Inferior parietal cortex (tissue), 1 donor: ENCODE data around the gene NELFCD.
"Not testable (repeated sequence)": the region's sequence is repeated elsewhere in the genome, so short reads cannot be mapped to it uniquely, and the experiment has no call there.

ENCODE experiments used
- DNase-seq: peaks from one replicate; pipeline ENCODE4 v3.0.0-alpha.2; 2016; ENCODE audit errors: extremely low spot score

NELFCD gene

DNA sequence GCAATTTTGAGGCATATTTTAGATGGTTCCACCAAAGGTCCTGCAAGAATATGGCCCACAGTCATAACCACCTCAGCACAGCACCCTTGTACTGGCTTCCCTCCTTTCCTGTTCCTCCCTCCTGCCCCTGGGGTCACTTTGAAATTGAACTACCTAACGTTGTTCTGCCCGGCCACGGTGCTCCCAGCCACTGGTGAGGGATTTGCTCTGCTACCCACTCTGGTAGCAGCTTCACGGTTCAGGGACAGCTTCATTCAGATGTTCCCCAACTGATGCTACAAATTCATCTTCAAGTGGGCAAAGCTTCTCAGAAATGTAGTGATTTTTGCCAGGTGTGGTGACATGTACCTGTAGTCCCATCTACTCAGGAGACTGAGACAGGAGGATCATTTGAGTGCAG lies 7.9 kb upstream of the NELFCD start:
- no peak for DNase-seq

GRCh38 chr20:58973866-58974265 lies 7.2 kb upstream of the NELFCD start:
- DNase-seq, result no peak

- no peak for DNase-seq
These were observed 5.7 kb upstream of the NELFCD start for GRCh38 chr20:58975353-58975752.

- no peak for DNase-seq
These were observed 4.9 kb upstream of the NELFCD start for GRCh38 chr20:58976061-58976730.

- DNase-seq, result no peak
These were observed 2.5 kb upstream of the NELFCD start for GRCh38 chr20:58978351-58979190.

DNA sequence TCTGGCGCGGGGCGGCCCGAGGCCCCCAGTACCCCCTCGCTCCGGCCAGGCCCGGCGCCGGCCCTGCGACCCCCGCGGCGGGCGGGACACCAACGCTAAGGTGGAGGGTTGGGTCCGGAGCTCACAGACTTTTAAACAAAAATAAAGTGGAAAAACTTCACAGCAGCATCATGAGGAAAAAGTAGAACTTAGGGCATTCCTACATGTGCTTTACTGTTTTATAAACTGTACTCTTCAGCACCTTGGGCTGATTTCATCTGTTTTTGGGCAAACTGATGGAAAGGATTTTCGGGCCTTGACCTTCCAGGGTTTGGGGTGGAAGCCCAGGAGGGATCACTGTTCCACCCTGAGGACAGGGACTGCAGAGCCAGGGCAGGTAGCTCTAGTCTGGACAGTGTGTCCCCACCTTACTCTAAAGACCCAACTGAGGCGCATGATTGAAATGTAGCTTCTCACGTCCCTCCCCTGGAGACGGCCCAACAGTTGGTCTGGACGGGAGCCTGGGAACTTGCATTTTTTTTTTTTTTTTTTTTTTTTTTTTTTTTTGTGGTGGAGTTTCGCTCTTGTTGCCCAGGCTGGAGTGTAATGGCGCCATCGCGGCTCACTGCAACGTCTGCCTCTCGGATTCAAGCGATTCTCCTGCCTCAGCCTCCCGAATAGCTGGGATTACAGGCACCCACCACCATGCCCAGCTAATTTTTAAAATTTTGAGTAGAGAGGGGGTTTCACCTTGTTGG lies 740 bp downstream of the NELFCD start:
- DNase-seq, result no peak

GRCh38 chr20:58982406-58983114 lies 1.5 kb downstream of the NELFCD start:
- DNase-seq, result no peak

DNA sequence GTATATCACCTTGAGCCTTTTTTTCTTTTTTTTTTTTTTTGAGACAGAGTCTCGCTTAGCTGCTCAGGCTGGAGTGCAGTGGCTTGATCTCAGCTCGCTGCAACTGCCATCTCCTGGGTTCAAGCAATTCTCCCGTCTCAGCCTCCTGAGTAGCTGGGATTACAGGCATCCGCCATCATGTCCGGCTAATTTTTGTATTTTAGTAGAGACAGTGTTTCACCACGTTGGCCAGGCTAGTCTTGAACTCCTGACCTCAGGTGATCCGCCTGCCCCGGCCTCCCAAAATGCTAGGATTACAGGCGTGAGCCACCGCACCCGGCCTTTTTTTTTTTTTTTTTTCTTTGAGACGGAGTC lies 2.0 kb downstream of the NELFCD start:
- not testable (repeated sequence) for DNase-seq

- no peak for DNase-seq
These were observed 3.6 kb downstream of the NELFCD start for GRCh38 chr20:58984691-58985090.

- no peak for DNase-seq
These were observed 4.6 kb downstream of the NELFCD start for GRCh38 chr20:58985656-58986055.

GRCh38 chr20:58986286-58986967 lies 5.4 kb downstream of the NELFCD start:
- DNase-seq, result no peak

DNA sequence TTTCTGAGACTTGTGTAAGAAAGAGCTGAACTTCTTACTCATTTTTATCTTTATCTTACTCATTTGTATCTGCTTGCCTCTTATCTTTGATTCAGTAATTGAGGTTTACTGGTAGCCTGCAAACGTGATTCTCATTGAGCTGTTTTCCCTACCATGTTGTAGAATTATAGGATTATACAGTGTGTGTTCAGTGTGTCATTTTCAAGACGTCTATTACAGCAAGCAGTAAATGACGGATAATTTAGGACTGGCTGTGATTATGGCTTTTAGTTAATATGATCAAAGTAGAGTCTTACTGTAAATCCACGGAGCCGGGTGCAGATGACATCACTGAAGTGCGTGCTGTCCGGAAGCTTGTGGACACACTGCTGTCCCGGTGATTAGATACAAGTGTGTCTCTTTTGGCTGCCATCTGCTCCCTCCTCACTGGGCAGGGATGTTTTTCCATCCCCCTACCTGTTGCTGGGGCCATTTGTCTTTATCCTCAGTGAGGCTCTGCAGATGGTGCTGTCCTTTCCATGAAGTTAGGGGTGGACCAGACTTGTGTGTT lies 6.0 kb downstream of the NELFCD start:
- no peak for DNase-seq

- no peak for DNase-seq
These were observed 6.9 kb downstream of the NELFCD start for GRCh38 chr20:58987790-58988564.

GRCh38 chr20:58988565-58988882 lies 7.5 kb downstream of the NELFCD start:
- DNase-seq, result no peak

DNA sequence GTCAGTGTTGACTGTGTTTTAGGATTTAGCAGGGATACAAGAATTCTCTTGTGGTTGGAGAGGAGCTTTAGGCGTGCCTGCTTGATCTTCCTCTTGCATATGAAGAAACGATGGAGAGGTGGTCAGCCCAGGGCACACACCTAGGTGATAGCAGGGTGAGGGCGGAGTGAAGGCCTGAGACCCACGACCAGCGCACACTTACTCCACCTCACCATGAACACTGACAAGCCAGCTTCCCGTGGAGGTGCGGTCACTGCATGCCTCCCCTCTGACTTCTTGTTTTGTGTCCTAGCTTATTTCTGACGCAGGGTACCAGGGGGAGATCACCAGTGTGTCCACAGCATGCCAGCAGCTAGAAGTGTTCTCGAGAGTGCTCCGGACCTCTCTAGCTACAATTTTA lies 8.1 kb downstream of the NELFCD start:
- DNase-seq, result no peak

GRCh38 chr20:58990651-58991445 lies 9.8 kb downstream of the NELFCD start:
- DNase-seq, result no peak

- no peak for DNase-seq
These were observed 10.7 kb downstream of the NELFCD start for GRCh38 chr20:58991715-58992114.

DNA sequence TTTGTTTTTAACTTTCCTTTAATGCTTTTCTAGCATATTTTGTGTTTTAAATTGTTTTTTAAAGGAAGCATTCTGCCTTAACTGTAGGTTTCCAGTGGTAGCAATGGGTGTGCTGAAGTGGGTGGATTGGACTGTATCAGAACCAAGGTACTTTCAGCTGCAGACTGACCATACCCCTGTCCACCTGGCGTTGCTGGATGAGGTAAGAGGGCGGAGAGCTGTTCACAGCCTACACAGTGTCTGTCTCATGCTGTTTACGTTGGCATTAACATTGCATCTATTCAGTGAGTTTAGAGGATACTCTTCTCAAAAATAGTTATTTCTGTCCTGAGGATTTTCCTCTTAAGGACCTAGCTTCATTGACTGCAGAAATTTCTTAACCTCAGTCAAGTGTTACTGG lies 11.9 kb downstream of the NELFCD start:
- no peak for DNase-seq

DNA sequence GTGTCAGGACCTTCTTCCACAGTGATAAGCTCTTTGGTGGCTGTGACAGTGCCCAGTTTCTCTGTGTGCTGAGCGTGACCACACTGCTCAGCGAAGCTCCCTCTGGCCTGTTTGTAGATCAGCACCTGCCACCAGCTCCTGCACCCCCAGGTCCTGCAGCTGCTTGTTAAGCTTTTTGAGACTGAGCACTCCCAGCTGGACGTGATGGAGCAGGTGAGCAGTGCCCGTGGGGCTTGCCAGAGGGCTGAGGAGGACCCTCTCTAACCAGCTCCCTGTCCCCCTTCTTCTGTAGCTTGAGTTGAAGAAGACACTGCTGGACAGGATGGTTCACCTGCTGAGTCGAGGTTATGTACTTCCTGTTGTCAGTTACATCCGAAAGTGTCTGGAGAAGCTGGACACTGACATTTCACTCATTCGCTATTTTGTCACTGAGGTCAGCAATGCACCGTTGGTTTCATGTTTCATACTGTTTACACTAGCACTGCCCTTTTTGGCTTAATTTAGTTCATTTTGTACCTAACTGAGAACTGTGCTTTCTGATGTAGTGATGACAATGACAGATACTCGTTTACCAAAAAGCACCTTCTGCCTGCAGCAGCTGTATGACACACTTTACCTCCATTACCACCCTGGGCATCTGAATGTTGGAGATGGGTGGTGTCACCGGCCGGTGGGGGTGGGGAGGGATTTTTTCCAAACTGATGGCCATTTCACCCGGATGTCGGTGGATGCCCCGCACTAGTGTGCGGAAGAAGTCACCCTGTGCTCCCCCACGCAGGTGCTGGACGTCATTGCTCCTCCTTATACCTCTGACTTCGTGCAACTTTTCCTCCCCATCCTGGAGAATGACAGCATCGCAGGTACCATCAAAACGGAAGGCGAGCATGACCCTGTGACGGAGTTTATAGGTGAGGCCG lies 12.5 kb downstream of the NELFCD start:
- DNase-seq, result no peak
